ENCODE results near the gene RGS13.
"Not testable (repeated sequence)": the region's sequence is repeated elsewhere in the genome, so short reads cannot be mapped to it uniquely, and the experiment has no call there.

The RGS13 gene

DNA sequence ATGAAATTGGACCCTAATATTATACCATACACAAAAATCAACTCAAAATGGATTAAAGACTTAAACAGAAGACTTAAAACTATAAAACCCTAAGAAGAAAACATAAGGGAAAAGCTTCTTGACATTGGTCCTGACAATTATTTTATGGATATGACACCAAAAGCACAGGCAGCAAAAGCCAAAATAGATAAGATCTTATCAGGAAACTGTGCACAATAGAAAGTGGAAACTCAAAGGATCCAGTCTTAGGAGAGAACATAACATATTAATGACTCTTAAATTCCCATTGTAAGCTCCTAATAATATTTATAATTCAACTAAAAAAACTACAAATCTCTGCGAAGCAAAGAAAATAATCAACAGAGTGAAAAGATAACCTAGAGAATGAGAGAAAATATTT is 39.8 kb downstream of the RGS13 start:
- no peak for DNase-seq (ENCODE audit: low read depth)

DNA sequence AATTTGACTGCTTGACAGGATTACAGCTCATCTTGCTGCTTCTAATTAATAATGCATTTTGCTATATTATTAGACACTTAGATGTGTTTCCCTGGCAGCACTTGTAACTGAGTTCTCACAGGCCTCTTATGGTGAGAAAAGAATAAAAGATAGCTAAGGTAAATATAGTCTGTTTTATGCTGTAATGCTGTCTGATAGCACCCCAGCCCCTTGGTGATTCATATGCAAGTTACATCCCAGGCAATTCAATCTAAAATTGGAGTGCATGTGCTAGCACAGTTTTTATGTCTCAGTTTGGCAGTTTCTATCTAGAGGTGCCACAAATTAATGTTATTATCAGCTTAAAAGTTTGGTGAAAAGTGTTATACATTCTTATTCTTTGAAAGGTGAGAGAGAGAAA is 42.2 kb downstream of the RGS13 start:
- DNase-seq (ENCODE audit: low read depth) = no peak

DNA sequence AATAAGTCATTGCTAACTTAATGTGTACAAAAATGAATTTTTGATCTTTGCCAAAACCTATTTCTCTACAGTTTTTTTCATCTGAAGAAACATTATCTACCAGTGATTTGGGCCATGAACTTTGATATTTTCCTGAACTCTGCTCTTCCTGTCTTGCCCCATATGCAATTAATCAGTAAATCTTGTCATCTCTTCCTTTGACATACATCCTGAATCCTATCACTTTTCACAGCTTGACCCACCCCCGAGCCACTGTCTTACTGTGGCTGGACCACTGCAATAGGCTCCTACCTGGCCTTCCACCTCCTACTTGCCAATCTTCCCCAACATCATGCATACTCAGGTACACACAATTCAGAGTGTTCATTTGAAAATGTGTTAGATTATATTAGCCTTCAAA is 46.4 kb downstream of the RGS13 start:
- DNase-seq (ENCODE audit: low read depth) = no peak

DNA sequence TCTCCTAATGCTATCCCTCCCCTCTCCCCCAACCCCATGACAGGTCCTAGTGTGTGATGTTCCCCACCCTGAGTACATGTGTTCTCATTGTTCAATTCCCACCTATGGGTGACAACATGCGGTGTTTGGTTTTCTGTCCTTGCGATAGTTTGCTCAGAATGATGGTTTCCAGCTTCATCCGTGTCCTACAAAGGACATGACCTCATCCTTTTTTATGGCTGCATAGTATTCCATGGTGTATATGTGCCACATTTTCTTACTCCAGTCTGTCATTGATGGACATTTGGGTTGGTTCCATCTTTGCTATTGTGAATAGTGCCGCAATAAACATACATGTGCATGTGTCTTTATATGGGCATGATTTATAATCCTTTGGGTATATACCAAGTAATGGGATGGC is 47.1 kb downstream of the RGS13 start:
- DNase-seq (ENCODE audit: low read depth) = not testable (repeated sequence)

DNA sequence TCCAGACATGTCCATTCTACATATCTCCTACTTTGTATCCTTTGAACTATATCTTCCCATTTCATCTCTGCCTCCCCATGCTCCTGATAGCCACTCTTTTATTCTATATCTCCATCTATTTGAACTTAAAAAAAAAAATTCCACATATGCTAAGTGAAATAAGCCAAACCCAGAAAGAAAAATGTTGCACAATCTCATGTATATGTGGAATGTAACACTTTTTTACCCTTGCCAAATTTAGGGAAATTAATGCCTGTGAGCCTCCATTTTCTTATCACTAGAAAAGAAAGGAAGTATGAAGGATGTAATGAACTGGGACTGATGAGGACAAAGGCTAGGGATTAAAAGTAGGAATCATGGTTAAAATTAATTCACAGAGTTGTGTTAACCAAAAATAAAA is 53.5 kb downstream of the RGS13 start:
- DNase-seq (ENCODE audit: low read depth) = no peak

DNA sequence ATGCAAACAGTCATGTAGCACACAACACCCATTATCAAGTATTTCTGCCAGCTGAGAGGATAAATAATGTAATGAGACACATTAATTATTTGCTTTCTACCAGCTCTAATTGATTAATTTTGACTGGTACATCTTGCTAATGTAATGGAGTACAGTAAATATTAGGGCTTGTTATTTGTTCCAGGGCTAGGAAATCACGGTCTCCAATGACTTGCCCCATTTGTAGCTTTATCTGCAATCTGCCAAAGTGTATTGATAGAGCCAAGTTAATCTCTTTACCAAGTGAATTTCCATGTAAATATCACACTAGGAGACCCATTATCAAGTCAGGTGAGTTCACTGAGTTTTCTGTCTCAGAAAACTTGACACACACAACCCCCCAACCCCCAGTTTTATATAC is 55.1 kb downstream of the RGS13 start:
- no peak for DNase-seq (ENCODE audit: low read depth)

DNA sequence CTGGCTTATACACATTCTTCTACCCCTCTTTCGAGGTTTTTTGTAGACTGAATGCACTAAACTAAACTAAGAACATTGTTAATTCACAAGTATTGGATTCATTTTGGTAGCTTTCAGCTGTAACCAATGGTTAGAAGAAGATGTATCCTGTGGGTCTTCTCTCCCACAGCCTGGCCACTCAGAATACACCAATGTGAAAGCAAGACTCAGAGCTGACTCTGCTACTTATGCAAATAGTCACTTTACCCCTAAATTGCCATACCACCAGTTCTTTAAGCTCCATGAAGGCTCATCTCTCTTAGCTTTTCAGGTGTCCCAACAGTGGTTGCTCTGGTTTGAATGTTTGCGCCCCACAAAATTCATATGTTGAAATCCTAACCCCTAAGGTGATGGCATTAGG is 60.1 kb downstream of the RGS13 start:
- DNase-seq (ENCODE audit: low read depth) = no peak

DNA sequence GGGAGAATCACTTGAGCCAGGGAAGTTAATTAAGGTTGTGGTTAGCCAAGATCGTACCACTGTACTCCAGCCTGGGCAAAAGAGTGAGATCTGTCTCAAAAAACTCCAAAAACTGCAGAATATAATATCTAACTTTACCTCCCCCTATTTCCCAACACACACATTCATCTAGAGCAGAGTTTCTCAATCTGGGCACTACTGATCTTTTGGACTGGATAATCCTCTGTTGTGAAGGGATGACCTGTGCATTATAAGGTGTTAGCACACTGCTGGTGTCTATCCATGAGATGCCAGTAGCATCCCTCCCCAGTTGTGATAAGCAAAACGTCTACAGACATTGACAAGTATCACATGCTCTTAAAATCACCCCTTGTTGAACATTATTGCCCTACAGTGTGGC is 61.8 kb downstream of the RGS13 start:
- no peak for DNase-seq (ENCODE audit: low read depth)

DNA sequence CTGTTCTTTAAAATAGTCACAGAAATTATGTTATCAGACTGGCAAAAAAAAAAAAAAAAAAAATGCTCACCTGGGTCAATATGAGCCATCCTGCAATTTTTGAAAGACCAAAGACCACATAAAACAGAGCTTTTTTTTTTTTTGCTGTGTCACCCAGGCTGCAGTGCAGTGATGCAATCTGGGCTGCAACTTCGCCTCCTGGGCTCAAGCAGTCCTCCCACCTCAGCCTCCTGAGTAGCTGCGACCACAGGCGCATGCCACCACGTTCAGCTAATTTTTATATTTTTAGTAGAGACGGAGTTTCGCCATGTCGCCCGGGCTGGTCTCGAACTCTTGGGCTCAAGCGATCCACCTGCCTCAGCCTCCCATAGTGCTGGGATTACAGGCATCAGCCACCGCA is 62.8 kb downstream of the RGS13 start:
- no peak for DNase-seq (ENCODE audit: low read depth)

DNA sequence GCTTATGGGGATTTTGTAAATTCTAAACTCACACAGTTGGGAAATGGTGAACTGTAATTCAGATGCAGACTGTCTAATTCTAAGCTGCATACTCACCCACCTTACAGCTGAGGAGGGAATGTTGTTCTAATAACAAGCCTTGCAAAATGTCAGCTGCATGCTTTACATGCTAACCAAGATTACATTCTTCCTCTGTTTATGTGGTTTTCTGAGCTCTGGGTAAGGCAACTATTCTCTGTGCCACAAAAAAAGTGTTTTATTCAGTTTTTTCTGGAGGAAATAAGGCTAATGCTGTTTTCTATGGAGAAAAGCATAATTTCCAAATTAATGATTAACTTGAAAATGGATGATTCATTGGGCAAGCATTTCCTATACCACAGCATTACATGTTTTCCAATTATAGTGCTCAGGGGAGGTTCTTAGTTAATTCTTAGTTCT is 64.9 kb downstream of the RGS13 start:
- DNase-seq (ENCODE audit: low read depth) = peak; percentile 40

DNA sequence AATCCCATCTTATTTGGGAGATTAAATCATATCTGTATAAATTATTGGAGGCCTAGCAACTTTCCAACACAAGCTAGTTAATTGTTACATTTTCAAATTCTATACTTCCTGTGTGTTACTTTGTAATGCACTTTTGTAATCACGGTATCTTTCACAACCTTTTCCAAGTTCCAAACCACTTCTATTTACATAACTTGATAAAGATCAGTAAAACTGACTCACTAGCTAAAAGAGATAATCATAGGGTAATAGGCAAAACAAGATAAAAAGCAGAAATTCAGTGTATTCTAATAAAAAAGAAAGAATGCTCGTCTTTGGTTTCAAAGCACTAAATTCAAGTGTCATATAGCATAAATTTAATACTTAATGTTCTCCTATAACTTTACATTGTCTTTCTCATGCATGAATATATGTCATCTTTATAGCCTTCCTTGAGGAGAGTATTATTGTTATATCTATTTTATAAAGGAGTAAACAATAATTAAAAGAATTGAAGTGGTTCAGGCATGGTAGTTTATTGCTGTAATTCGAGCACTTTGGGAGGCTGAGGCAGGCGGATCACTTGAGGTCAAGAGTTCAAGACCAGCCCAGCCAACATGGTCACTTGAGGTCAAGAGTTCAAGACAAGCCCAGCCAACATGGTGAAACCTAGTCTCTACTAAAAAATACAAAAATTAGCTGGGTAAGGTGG is 66.4 kb downstream of the RGS13 start:
- peak; percentile 13 for DNase-seq (ENCODE audit: low read depth)

DNA sequence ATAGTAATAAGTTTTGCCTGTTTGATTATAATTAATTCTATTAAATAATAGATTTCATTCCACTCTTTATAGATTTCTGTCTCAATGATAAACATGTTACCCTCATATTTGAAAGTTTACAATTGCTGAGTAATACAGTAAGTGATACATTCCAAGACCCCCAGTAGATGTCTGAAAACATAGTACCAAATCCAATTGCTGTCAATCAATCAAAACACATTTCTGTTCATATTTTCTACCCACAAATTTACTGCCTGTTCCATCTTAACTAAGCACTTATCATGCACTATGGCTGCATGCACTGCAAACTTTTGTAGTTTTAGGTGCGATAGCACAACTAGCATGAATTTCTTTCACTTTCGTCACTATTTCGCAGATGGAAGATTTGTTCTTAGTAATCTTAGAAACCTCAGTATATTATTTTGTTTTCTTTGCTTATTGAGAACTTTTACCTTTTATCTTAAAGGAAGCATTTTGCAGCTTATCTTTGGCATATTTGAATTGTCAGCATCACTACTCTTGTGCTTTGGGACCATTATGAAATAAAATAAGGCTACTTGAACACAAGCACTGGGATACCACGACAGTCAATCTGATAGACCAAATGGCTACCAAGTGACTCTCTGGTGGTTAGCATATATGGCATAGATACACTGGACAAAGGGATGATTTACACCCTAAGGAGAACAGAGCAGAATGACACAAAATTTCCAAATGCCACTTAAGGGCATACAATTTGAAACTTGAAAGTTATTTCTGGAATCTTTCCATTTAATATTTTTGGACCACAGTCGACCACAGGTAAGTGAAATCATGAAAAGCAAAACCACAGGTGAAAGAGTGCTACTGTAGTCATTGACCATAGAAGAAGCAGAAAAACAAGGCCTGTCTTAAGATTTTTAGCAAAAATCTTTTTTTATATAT is 67.6 kb downstream of the RGS13 start:
- DNase-seq (ENCODE audit: low read depth) = no peak

DNA sequence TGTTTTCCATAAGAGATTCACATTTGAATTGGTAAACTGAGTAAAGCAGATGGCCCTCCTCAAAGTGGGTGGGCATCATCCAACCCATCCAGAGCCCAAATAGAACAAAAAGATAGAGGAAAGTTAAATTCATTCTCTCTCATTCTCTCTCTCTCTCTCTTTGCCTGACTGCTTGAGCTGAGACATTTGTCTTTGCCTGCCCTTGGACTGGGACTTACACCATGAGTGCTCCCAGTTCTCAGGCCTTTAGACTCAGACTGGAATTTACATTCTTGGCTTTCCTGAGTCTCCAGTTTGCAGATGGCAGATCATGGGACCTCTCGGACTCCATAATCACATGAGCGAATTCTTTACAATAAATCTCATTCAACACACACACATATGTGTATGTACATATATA is 69.6 kb downstream of the RGS13 start:
- DNase-seq (ENCODE audit: low read depth) = no peak

DNA sequence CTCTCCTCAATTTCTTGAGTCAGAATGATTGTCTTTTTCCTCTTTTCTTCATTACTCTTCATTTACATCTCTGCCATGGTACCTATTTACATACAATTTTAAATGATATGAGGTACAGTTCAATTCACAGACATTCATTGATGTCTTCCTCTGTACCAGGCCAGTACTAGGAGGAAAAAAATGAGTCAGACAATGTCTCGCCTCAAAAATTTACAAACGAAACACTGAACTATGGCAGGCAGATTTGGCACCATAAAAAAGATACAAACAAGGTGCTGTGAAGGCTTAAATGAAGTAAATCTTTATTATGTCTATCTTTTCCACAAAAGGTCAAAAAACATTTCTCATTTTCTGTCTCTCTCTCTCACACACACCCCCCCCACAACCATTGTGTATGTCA is 71.0 kb downstream of the RGS13 start:
- no peak for DNase-seq (ENCODE audit: low read depth)

DNA sequence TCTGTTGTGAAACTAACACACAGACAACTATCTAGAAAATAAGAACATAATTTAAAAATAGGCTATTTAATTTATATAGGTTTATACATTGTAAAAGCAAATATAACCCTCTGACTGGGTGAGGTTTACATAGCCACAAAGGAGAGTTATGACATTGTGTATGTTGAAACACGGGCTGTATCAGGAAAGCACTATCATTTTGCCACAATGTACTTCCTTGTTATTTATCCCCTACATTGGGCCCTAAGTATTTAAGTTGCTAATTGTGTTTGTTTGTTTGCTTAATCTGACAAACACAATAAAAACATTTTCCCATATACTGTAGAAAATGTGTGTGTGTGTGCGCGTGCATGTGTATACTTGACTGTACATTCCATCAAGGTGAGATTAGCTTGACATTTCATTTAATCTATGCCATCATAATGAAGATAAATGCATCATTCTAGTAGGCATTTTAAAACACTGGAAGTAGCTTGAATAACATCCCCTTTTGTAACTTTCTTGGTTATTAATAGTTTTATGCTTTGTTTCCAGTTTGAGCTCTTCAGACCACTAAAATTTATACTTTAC is 72.1 kb downstream of the RGS13 start:
- DNase-seq (ENCODE audit: low read depth) = no peak

DNA sequence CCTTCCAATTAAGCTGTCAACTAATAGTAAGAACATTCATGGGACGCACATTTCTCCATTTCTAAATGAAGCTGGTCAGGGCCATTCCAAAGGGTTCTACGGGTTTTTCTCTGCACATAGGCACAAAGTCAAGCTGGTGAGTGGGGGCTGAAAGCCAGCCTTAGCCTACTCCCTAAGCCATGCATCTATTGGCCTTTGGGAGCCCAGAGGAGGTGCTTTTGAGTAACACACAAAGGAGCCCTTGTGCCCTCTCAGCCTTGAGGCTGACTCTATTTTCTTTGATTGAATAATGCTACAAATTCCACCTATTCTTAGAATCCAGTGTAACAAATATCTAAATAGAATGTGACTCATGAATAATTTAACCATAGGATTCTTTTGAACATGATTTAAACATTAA is 73.6 kb downstream of the RGS13 start:
- DNase-seq (ENCODE audit: low read depth) = no peak
